Upper lobe of left lung (tissue), 6 donors: ENCODE results near the gene BLVRB. TPM values are rescaled to one million over a fixed set of nuclear protein-coding genes. Genes with fewer than 3 reads are reported as not detected.
"Not testable (repeated sequence)": the region's sequence is repeated elsewhere in the genome, so short reads cannot be mapped to it uniquely, and the experiment has no call there.

ENCODE experiments used
- ATAC-seq, 2 donors: fragments of 200-7000 bp; cut with Tn5 transposase; one replicate each; pipeline ENCODE4 v1.9.1; 2022; ENCODE audit warnings: mild to moderate bottlenecking in 2 of 2, moderate library complexity in 2 of 2; ENCODE audit not compliant: low FRiP score in 2 of 2
- DNase-seq, 2 donors: peaks; one replicate each; pipeline ENCODE4 v3.0.0-alpha.2; 2019 to 2020
- H3K27ac ChIP-seq, 4 donors: fragments of 200-600 bp; sonication (generic); one replicate each; pipeline ENCODE4 v1.5.1; 2016 to 2019
- H3K27me3 ChIP-seq, 4 donors: fragments of 200-600 bp; sonication (generic); one replicate each; pipeline ENCODE4 v1.5.1; 2017 to 2019
- H3K36me3 ChIP-seq, 4 donors: fragments of 200-600 bp; sonication (generic); one replicate each; pipeline ENCODE4 v1.5.1; 2016 to 2019
- H3K4me1 ChIP-seq, 4 donors: fragments of 200-600 bp; sonication (generic); one replicate each; pipeline ENCODE4 v1.5.1; 2018 to 2019
- H3K4me3 ChIP-seq, 4 donors: fragments of 200-600 bp; sonication (generic); one replicate each; pipeline ENCODE4 v1.5.1; 2017 to 2019; ENCODE audit warnings: mild to moderate bottlenecking in 2 of 4, moderate library complexity in 1 of 4
- H3K9me3 ChIP-seq, 4 donors: fragments of 200-600 bp; sonication (generic); one replicate each; pipeline ENCODE4 v1.5.1; 2018 to 2019
- EP300 ChIP-seq, 4 donors: sonication (generic); formaldehyde crosslinking; IDR thresholded peaks; one replicate each; pipeline ENCODE4 v1.5.1; 2017; ENCODE audit warnings: antibody characterized with exemption in 4 of 4, control low read depth in 2 of 4
- POLR2A ChIP-seq, 4 donors: fragments of 450-650 bp; IDR thresholded peaks; one replicate each; pipeline ENCODE4 v1.5.1; 2016 to 2017; ENCODE audit warnings: antibody characterized with exemption in 4 of 4, mild to moderate bottlenecking in 2 of 4
- POLR2AphosphoS5 ChIP-seq, 2 donors: sonication (generic); formaldehyde crosslinking; IDR thresholded peaks; one replicate each; pipeline ENCODE4 v1.5.1; 2017; ENCODE audit warnings: antibody characterized with exemption in 2 of 2
- WGBS, 2 donors: methylation state at CpG; one replicate each; pipeline ENCODE4 v1.1.5; 2017 to 2018; 5-methylcytosine and 5-hydroxymethylcytosine counted together
- total RNA-seq, 6 donors: library from RNA; depleted of rRNA in 4 of 6; stranded (reverse); fragments of >200 nt in 4 of 6; gene quantifications; one replicate each; pipeline versions ENCODE4 v1.1.0 to v1.2.1, GENCODE V29; 2016 to 2021
- TF ChIP-seq, protein P1 (sequence below), 6 experiments: fragments of 450-650 bp in 4 of 6; fragments of 200-600 bp in 2 of 6; sonication (generic) in 2 of 6; IDR thresholded peaks; one replicate each; pipeline ENCODE4 v1.5.1; 2016 to 2019; ENCODE audit warnings: antibody characterized with exemption in 6 of 6
- donor health status: DM: no; HTN: no; CAD: no; lungs with moderate emphysema.
- donor health status: DM: no; HTN: yes; CAD: no; lungs with severe emphysema.

The BLVRB gene
- total RNA-seq, 6 donors from 2014 or later, result 77.5 to 379 (median 223) TPM

DNA sequence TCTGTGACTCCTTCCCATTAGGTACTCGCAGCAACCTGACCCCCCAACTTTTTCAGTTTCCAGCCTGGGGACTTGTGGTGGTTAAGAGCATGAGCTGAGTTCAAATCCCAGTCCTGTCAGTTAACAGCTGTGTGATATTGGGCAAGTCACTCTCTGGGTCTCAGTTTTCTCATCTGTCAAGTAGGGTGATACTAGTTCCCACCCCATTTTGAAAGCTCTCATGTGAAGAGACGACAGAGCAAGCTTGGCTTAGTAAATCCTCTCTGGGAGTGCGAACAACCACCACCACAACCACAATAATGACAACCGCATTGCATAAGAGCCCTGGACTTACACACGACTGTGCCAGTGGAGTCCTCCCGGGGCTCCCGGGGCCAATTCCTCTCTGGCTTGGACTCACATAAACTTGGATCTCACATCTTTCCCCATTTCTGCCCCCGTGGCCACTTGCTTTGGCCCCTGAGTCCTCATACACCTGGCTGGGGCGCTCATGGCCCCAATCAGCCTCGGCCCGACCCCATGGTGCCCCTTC, 454 bp downstream of the BLVRB start:
- DNase-seq (peak in 1 of 2 donors; percentile 68), ATAC-seq (peak; percentile 15 to 49)
- Histone ChIP-seq H3K4me1 (peaks cover 28 to 56% (median 34%) of the 10 kb centered on the region in 4 donors), H3K27me3 (peaks cover 0 to 6% (median 3%) of the 10 kb centered on the region in 4 donors), H3K36me3 (no peaks in the 10 kb centered on the region), H3K27ac (peak overlapping the region; percentile 93 to 99 (median 94)), H3K4me3 (peak overlapping the region; percentile 70 to 85 (median 78)), H3K9me3 (no peaks in the 10 kb centered on the region)
- TF ChIP-seq EP300 (IDR thresholded peaks at IDR 0.05) (no peak), POLR2AphosphoS5 (IDR thresholded peaks at IDR 0.05) (no peak), POLR2A (IDR thresholded peaks at IDR 0.05) (no peak)
- TF ChIP-seq, protein P1, sequence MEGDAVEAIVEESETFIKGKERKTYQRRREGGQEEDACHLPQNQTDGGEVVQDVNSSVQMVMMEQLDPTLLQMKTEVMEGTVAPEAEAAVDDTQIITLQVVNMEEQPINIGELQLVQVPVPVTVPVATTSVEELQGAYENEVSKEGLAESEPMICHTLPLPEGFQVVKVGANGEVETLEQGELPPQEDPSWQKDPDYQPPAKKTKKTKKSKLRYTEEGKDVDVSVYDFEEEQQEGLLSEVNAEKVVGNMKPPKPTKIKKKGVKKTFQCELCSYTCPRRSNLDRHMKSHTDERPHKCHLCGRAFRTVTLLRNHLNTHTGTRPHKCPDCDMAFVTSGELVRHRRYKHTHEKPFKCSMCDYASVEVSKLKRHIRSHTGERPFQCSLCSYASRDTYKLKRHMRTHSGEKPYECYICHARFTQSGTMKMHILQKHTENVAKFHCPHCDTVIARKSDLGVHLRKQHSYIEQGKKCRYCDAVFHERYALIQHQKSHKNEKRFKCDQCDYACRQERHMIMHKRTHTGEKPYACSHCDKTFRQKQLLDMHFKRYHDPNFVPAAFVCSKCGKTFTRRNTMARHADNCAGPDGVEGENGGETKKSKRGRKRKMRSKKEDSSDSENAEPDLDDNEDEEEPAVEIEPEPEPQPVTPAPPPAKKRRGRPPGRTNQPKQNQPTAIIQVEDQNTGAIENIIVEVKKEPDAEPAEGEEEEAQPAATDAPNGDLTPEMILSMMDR (IDR thresholded peaks at IDR 0.05), result no peak
- WGBS, 2 donors, result 11 to 16% methylated on average over 11 of the region's 11 CpGs

GRCh38 chr19:40464059-40465024, 1.2 kb downstream of the BLVRB start:
- Histone ChIP-seq H3K36me3 (no peaks in the 10 kb centered on the region), H3K27me3 (peaks cover 0 to 6% (median 3%) of the 10 kb centered on the region in 4 donors), H3K4me3 (peak overlapping the region; percentile 70 to 85 (median 78)), H3K9me3 (no peaks in the 10 kb centered on the region), H3K4me1 (peaks cover 28 to 56% (median 34%) of the 10 kb centered on the region in 4 donors), H3K27ac (peak overlapping the region; percentile 93 to 99 (median 94))
- peak; percentile 68 to 75 for ATAC-seq
- TF ChIP-seq, protein P1 (IDR thresholded peaks at IDR 0.05), result peak; percentile 78 to 93 (median 90)
- TF ChIP-seq POLR2A (IDR thresholded peaks at IDR 0.05) (peak in 1 of 4 donors; percentile 55), POLR2AphosphoS5 (IDR thresholded peaks at IDR 0.05) (peak in 1 of 2 donors; percentile 34), EP300 (IDR thresholded peaks at IDR 0.05) (no peak)
- peak in 1 of 2 donors; percentile 91 for DNase-seq
- WGBS, 2 donors, result 19 to 26% methylated on average over 10 to 11 of the region's 11 CpGs

DNA sequence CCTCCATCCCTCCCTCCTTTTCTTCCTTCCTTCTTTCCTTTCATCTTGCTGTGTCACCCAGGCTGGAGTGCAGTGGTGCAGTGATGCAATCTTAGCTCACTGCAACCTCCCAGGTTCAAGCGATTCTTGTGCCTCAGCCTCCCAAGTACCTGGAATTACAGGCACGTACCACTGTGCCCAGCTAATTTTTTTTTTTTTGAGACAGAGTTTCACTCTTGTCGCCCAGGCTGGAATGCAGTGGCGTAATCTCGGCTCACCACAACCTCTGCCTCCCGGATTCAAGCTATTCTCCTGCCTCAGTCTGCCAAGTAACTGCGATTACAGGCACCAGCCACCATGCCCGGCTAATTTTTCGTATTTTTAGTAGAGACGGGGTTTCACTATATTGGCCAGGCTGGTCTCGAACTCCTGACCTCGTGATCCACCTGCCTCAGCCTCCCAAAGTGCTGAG, 1.9 kb downstream of the BLVRB start:
- Histone ChIP-seq H3K27ac (peak overlapping the region; percentile 93 to 99 (median 94)), H3K4me3 (peak overlapping the region in 3 of 4 donors; percentile 70 to 85 (median 78)), H3K4me1 (peaks cover 28 to 56% (median 34%) of the 10 kb centered on the region in 4 donors)
- H3K36me3 ChIP-seq, H3K9me3 ChIP-seq, H3K27me3 ChIP-seq: not testable (repeated sequence)
- WGBS, 2 donors, result 41 to 69% methylated on average over 12 of the region's 12 CpGs
- peak in 1 of 4 donors; percentile 16 for TF ChIP-seq POLR2A (IDR thresholded peaks at IDR 0.05)
- TF ChIP-seq POLR2AphosphoS5 (IDR thresholded peaks at IDR 0.05), result peak in 1 of 2 donors; percentile 31
- DNase-seq (peak in 1 of 2 donors; percentile 82), ATAC-seq (peak in 1 of 2 donors; percentile 6)

DNA sequence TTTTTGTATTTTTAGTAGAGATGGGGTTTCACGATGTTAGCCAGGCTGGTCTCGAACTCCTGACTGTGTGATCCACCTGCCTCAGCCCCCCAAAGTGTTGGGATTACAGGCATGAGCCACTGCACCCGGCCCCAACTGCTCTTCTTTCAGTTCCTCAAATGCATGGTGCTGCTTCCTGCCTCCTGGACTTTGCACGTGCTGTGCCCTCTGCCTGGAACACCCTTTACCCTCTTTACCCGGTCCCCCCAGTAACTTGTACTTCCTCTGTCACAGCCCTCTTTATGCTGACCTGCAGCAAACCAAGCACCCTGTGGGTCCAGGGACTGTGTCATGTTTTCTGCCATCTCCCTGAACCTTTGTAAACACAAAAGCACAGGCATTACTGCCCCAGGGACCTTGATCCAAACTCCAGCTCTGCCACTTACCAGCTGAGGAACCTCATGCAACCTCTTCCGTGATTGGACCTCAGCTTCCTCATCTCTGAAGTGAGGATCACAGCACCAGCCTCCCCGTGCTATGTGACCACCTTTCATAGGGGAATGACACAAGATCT, 3.8 kb downstream of the BLVRB start:
- Histone ChIP-seq H3K27ac (peak overlapping the region in 2 of 4 donors; percentile 10 to 54), H3K4me3 (no peak overlapping the region), H3K27me3 (no peaks in the 10 kb centered on the region), H3K9me3 (no peaks in the 10 kb centered on the region), H3K36me3 (peaks cover 4 to 17% (median 15%) of the 10 kb centered on the region in 4 donors), H3K4me1 (peaks cover 22 to 48% (median 27%) of the 10 kb centered on the region in 4 donors)
- peak in 1 of 4 donors; percentile 13 for TF ChIP-seq POLR2A (IDR thresholded peaks at IDR 0.05)
- peak in 1 of 4 donors; percentile 18 for TF ChIP-seq EP300 (IDR thresholded peaks at IDR 0.05)
- TF ChIP-seq, protein P1 (IDR thresholded peaks at IDR 0.05), result no peak
- TF ChIP-seq POLR2AphosphoS5 (IDR thresholded peaks at IDR 0.05), result peak in 1 of 2 donors; percentile 24
- ATAC-seq (peak in 1 of 2 donors; percentile 2), DNase-seq (peak in 1 of 2 donors; percentile 55)
- 60 to 64% methylated on average over 7 of the region's 7 CpGs for WGBS, 2 donors
